Trophoblast cell (in vitro differentiated cells and primary cell): ENCODE data around the gene VASN.

Experiments used
- DNase-seq, 2 donors: peaks; one replicate each; pipeline ENCODE4 v3.0.0-alpha.2; 2016
- H2AFZ ChIP-seq: 2 replicates; pipeline ENCODE4 v1.6.1; 2013; ENCODE audit warnings: low read length, moderate library complexity, mild to moderate bottlenecking; ENCODE audit not compliant: insufficient read depth, poor library complexity
- H2AK5ac ChIP-seq: 2 replicates; pipeline ENCODE4 v1.6.1; 2013; ENCODE audit warnings: mild to moderate bottlenecking, low read length
- H2BK120ac ChIP-seq: 2 replicates; pipeline ENCODE4 v1.6.1; 2013; ENCODE audit warnings: low read length, mild to moderate bottlenecking, moderate library complexity; ENCODE audit not compliant: insufficient read depth, poor library complexity
- H2BK12ac ChIP-seq: 2 replicates; pipeline ENCODE4 v1.6.1; 2013; ENCODE audit warnings: mild to moderate bottlenecking, low read length, moderate library complexity
- H2BK5ac ChIP-seq: 2 replicates; pipeline ENCODE4 v1.6.1; 2013; ENCODE audit warnings: low read length, low read depth, moderate library complexity, mild to moderate bottlenecking; ENCODE audit not compliant: poor library complexity
- H3K14ac ChIP-seq: 2 replicates; pipeline ENCODE4 v1.6.1; 2013; ENCODE audit warnings: mild to moderate bottlenecking, low read length
- H3K18ac ChIP-seq: 2 replicates; pipeline ENCODE4 v1.6.1; 2013; ENCODE audit warnings: mild to moderate bottlenecking, low read length
- H3K23ac ChIP-seq: 2 replicates; pipeline ENCODE4 v1.6.1; 2013; ENCODE audit warnings: low read length
- H3K27ac ChIP-seq: 2 replicates; pipeline ENCODE4 v1.5.1; 2013; ENCODE audit warnings: low read depth, mild to moderate bottlenecking, inconsistent platforms, low read length, moderate library complexity
- H3K27me3 ChIP-seq: 2 replicates; pipeline ENCODE4 v1.6.1; 2013; ENCODE audit warnings: inconsistent platforms, mild to moderate bottlenecking, low read length, moderate library complexity; ENCODE audit not compliant: insufficient read depth
- H3K36me3 ChIP-seq, 2 experiments: 1 replicate in 1 of 2; 2 replicates in 1 of 2; pipeline ENCODE4 v1.6.1; 2013; ENCODE audit warnings: low read length in 2 of 2, mild to moderate bottlenecking in 2 of 2, moderate library complexity in 1 of 2; ENCODE audit not compliant: insufficient read depth in 2 of 2, control insufficient read depth in 1 of 2
- H3K4ac ChIP-seq: 2 replicates; pipeline ENCODE4 v1.6.1; 2013; ENCODE audit warnings: low read depth, mild to moderate bottlenecking, low read length, moderate library complexity
- H3K4me1 ChIP-seq, 2 experiments: 1 replicate in 1 of 2; 2 replicates in 1 of 2; pipeline ENCODE4 v1.6.1; 2013; ENCODE audit warnings: low read length in 2 of 2, mild to moderate bottlenecking in 2 of 2, moderate library complexity in 1 of 2; ENCODE audit not compliant: insufficient read depth in 2 of 2, control insufficient read depth in 1 of 2
- H3K4me2 ChIP-seq: 2 replicates; pipeline ENCODE4 v1.6.1; 2013; ENCODE audit warnings: inconsistent platforms, mild to moderate bottlenecking, low read length, moderate library complexity
- H3K4me3 ChIP-seq: 2 replicates; pipeline ENCODE4 v1.5.1; 2013; ENCODE audit warnings: mild to moderate bottlenecking, low read depth, low read length, inconsistent platforms
- H3K79me1 ChIP-seq: one replicate; pipeline ENCODE4 v1.6.1; 2013; ENCODE audit warnings: low read length
- H3K79me2 ChIP-seq: 2 replicates; pipeline ENCODE4 v1.6.1; 2013; ENCODE audit warnings: low read length, mild to moderate bottlenecking; ENCODE audit not compliant: control insufficient read depth, insufficient read depth, poor library complexity
- H3K9ac ChIP-seq: 2 replicates; pipeline ENCODE4 v1.6.1; 2013; ENCODE audit warnings: mild to moderate bottlenecking, low read length
- H3K9me3 ChIP-seq: 2 replicates; pipeline ENCODE4 v1.6.1; 2013; ENCODE audit warnings: low read depth, mild to moderate bottlenecking, control low read depth, inconsistent platforms, low read length; ENCODE audit not compliant: insufficient read depth
- H4K12ac ChIP-seq: 2 replicates; pipeline ENCODE4 v1.6.1; 2013; ENCODE audit warnings: low read depth, mild to moderate bottlenecking, low read length, moderate library complexity
- H4K8ac ChIP-seq: 2 replicates; pipeline ENCODE4 v1.6.1; 2013; ENCODE audit warnings: low read depth, mild to moderate bottlenecking, low read length, moderate library complexity
- H4K91ac ChIP-seq: one replicate; pipeline ENCODE4 v1.6.1; 2013; ENCODE audit warnings: low read depth, mild to moderate bottlenecking, low read length, moderate library complexity
- WGBS: extraction: QIAGEN DNeasy Blood & Tissue Kit; methylation state at CpG from one replicate; pipeline ENCODE4 v1.1.7; 2013; ENCODE audit warnings: missing lambda C conversion rate; ENCODE audit not compliant: insufficient read length, insufficient coverage; ENCODE audit errors: extremely low coverage; 5-methylcytosine and 5-hydroxymethylcytosine counted together

The VASN gene

DNA sequence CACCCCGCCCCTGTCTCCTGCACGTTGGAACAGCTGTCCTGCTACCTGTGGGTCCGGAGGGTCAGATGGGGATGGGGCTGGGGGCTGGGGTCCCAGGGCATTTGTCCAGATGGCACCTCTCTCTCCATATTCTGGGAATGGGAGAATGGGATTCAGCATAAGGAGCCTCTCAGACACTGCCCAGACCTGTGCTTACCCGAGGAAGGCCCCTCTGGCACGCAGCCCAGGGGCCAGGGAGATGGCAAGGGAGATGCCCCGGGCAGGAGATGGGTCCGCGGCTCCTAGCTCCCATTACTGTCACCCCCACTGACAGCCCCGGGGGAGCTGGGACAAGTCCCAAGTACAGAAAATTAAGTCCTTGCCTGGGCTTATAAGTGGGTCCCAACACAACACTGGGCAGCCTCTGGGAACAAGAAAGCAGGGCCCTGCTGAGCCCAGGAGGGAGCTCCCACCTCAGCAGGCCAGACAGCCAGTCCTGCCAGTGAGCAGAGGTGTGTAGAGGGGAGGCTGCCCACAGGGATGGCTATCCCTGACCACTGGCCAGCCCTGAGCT lies 1.8 kb downstream of the VASN start:
- peak overlapping the region; percentile 44 for H3K27ac ChIP-seq
- no CpG with 5 or more reads among the region's 9 CpGs for WGBS
- peak overlapping the region; percentile 6 for H3K4me3 ChIP-seq
- no peaks in the 10 kb centered on the region for H3K9me3 ChIP-seq
- no peak overlapping the region for H3K9ac ChIP-seq
- H2BK5ac ChIP-seq, result peak overlapping the region; percentile 28
- peaks cover 21% of the 10 kb centered on the region for H3K79me2 ChIP-seq
- no peak overlapping the region for H2AFZ ChIP-seq
- peaks cover 1 to 9% of the 10 kb centered on the region in 2 experiments for H3K36me3 ChIP-seq
- H4K91ac ChIP-seq, result peak overlapping the region; percentile 41
- H3K79me1 ChIP-seq, result peaks cover 22% of the 10 kb centered on the region
- peak overlapping the region; percentile 5 for H2BK120ac ChIP-seq
- H3K14ac ChIP-seq, result peak overlapping the region; percentile 36
- H3K4me2 ChIP-seq, result peak overlapping the region; percentile 89
- peak overlapping the region; percentile 15 for H3K18ac ChIP-seq
- no peak overlapping the region for H4K8ac ChIP-seq
- H4K12ac ChIP-seq, result no peak overlapping the region
- H3K23ac ChIP-seq, result no peak overlapping the region
- peak overlapping the region; percentile 14 for H2AK5ac ChIP-seq
- H3K27me3 ChIP-seq, result no peaks in the 10 kb centered on the region
- H3K4ac ChIP-seq, result peak overlapping the region; percentile 5
- DNase-seq, result no peak
- H3K4me1 ChIP-seq, result peaks cover 60 to 76% of the 10 kb centered on the region in 2 experiments
- peak overlapping the region; percentile 39 for H2BK12ac ChIP-seq

DNA sequence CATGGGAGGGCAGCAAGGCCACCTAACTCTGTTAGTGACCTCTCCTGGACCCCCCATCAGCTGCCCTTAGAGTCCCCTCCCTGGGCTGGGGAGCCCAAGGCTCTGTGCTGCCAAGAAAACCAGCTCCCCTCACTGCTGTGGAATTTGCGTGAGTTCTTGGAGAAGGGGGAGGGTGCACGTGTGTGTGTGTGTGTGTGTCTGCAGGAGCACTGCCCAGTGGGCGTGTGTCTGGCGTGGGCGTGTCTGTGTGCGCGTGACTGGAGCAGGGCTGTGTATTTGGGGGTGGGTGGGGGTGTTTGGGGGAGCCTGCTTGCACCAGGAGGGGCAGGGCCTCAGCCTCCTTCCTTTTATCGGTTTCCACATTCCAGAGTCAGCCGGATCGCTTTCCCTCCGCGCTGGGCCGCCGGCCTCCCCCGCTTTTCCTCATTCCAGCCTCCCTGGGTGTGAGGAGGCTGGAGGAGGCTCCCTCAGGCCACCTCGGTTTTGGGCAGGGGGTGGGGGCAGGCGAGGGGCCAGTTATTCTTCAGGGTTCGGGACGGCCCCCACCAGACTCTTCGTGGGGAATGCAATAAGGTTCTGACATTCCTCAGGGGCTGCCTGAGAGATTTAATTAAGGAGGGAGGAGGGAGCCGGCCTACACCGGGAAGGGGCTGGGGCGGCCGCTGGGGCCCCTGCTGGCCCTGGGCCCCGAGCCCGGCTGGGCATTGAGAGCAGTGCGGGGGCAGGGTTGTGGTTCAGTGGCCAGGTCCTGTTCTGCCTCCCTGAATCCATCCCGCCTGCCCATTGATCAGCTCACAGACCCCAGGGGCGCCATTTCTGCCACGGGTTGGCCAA lies 2.5 kb downstream of the VASN start:
- WGBS, result no CpG with 5 or more reads among the region's 30 CpGs
- H4K12ac ChIP-seq, result no peak overlapping the region

DNA sequence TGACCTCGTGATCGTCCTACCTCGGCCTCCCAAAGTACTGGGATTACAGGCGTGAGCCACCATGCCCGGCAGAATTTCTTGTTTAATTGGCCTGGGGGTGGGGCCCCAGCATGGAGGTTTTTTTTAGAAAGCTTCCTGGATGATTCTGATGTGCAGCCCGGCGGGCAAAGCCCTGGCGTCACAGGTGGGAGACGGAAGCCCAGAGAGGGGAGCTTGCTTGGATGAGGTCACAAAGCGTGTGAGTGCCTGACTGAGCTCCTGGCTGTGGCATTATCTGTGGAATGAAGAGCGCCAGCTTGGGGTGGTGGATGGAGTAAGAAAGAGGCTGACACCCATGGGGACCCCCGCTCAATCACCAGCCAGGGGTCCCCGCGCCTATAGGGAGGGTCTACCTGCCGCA lies 4.1 kb downstream of the VASN start:
- Histone ChIP-seq H3K79me1 (peaks cover 18% of the 10 kb centered on the region), H3K4ac (peak overlapping the region; percentile 37)
- no CpG with 5 or more reads among the region's 15 CpGs for WGBS

More for the DNA sequence above, 2.5 kb downstream of the VASN start:
- Histone ChIP-seq H3K36me3 (peaks cover 1 to 11% of the 10 kb centered on the region in 2 experiments), H3K4me3 (peak overlapping the region; percentile 6), H4K91ac (peak overlapping the region; percentile 53), H3K79me2 (peaks cover 21% of the 10 kb centered on the region), H2AK5ac (peak overlapping the region; percentile 32), H4K8ac (no peak overlapping the region), H3K4me2 (peak overlapping the region; percentile 89), H3K14ac (peak overlapping the region; percentile 41), H2BK120ac (peak overlapping the region; percentile 35), H2BK12ac (peak overlapping the region; percentile 39), H3K9me3 (no peaks in the 10 kb centered on the region), H3K27me3 (no peaks in the 10 kb centered on the region), H3K18ac (peak overlapping the region; percentile 78), H3K27ac (peak overlapping the region; percentile 66), H3K23ac (no peak overlapping the region), H3K9ac (no peak overlapping the region), H3K79me1 (peaks cover 22% of the 10 kb centered on the region), H2BK5ac (peak overlapping the region; percentile 28), H3K4me1 (peaks cover 55 to 77% of the 10 kb centered on the region in 2 experiments), H3K4ac (peak overlapping the region; percentile 5), H2AFZ (peak overlapping the region; percentile 8)
- DNase-seq, result peak in 1 of 2 donors; percentile 49

DNA sequence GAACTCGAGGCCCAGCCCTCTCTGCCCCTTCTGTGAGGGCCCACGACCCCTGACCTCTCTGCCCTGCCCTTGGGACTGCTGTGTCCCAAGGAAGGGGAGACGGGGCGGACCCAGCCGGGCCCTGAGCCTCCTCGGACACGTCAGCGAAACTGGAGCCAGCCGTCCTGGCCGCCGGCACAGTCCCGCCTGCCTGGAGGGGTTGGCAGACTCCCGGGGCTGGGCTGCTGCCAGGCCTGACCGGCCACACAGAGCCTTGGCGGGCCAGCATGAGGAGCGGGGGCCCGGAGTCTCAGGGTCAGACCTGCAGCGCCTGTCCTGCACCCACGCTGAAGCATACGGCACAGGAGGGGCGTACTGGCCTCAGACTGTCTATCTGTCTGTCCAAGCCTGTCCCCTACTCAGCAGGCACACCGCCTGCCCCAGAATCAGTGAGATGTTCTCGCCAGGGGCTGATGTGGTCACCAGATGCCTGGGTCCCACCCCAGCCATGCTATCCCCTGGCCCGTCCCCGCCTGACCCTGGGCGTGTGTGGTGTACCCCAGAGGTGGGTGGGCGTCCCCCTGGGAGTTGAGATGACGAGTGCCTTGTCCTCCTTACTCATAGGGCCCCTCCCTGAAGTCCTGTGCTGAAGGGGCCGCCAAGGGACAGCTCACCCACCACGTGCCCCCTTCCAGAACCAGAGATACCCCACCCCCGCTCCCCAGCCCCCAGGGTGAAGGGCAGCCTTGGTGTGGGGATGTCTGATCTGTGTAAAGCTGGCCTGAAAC lies 4.7 kb downstream of the VASN start:
- no peak overlapping the region for H2BK12ac ChIP-seq
- peak in 1 of 2 donors; percentile 56 for DNase-seq
- no peak overlapping the region for H3K4me3 ChIP-seq
- H2AK5ac ChIP-seq, result peak overlapping the region; percentile 55
- no CpG with 5 or more reads among the region's 31 CpGs for WGBS
- H4K8ac ChIP-seq, result no peak overlapping the region
- no peaks in the 10 kb centered on the region for H3K27me3 ChIP-seq
- H2AFZ ChIP-seq, result no peak overlapping the region
- H3K79me1 ChIP-seq, result peaks cover 15% of the 10 kb centered on the region
- H3K4me1 ChIP-seq, result peaks cover 47 to 71% of the 10 kb centered on the region in 2 experiments
- H3K4me2 ChIP-seq, result no peak overlapping the region
- H3K79me2 ChIP-seq, result peaks cover 21% of the 10 kb centered on the region
- H2BK5ac ChIP-seq, result no peak overlapping the region
- no peaks in the 10 kb centered on the region for H3K9me3 ChIP-seq
- H4K91ac ChIP-seq, result peak overlapping the region; percentile 4
- H3K18ac ChIP-seq, result peak overlapping the region; percentile 12
- H3K36me3 ChIP-seq, result peaks cover 13 to 18% of the 10 kb centered on the region in 2 experiments
- no peak overlapping the region for H3K27ac ChIP-seq
- no peak overlapping the region for H2BK120ac ChIP-seq
- no peak overlapping the region for H3K23ac ChIP-seq
- H4K12ac ChIP-seq, result no peak overlapping the region
- H3K9ac ChIP-seq, result no peak overlapping the region
- H3K14ac ChIP-seq, result peak overlapping the region; percentile 17
- H3K4ac ChIP-seq, result peak overlapping the region; percentile 37

More for the DNA sequence above, 4.1 kb downstream of the VASN start:
- no peak overlapping the region for H3K4me2 ChIP-seq
- H4K8ac ChIP-seq, result no peak overlapping the region
- H3K27me3 ChIP-seq, result no peaks in the 10 kb centered on the region
- no peak overlapping the region for H3K27ac ChIP-seq
- no peak overlapping the region for H3K23ac ChIP-seq
- no peak overlapping the region for H2BK5ac ChIP-seq
- peaks cover 51 to 76% of the 10 kb centered on the region in 2 experiments for H3K4me1 ChIP-seq
- peaks cover 21% of the 10 kb centered on the region for H3K79me2 ChIP-seq
- H2AFZ ChIP-seq, result no peak overlapping the region
- H4K12ac ChIP-seq, result no peak overlapping the region
- no peak overlapping the region for H3K14ac ChIP-seq
- peaks cover 7 to 12% of the 10 kb centered on the region in 2 experiments for H3K36me3 ChIP-seq
- peak overlapping the region; percentile 55 for H2AK5ac ChIP-seq
- peak; percentile 74 to 85 for DNase-seq
- H2BK120ac ChIP-seq, result no peak overlapping the region
- no peak overlapping the region for H3K4me3 ChIP-seq
- H3K18ac ChIP-seq, result peak overlapping the region; percentile 12
- H2BK12ac ChIP-seq, result no peak overlapping the region
- no peak overlapping the region for H3K9ac ChIP-seq
- H4K91ac ChIP-seq, result no peak overlapping the region
- no peaks in the 10 kb centered on the region for H3K9me3 ChIP-seq
